ENCODE measurements around the gene GNB5. TPM values are rescaled to one million over a fixed set of nuclear protein-coding genes. Genes with fewer than 3 reads are reported as not detected.
A peak's percentile ranks its signal among the peaks of the same experiment; 100 is the strongest.

GNB5 gene
- total RNA-seq, 2 donors from 2014 or later = 6.0 to 7.9 TPM

DNA sequence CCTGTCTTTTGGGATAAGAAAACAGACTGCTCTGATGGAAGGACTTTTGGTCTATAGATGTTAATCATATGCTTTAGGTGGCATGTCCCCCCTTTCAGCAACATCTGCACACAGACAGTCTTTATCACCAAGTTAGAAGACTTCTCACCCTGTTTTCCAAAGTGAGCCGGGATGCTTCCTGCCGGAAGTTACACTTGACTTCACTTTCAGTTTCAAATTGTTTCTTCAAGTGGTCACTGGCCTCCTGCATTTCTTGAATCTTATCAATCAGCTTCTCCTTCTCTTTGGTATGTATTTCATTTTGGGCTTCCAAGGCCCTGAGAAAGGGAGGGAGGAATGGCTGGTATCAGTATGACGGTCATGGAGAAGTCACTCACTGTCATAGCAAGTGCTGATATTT, 27.2 kb upstream of the GNB5 start:
- no peaks in the 10 kb centered on the region for H3K4me1 ChIP-seq
- intact Hi-C loops (cut with DNase I) = no loop called here
- H3K27me3 ChIP-seq = no peaks in the 10 kb centered on the region
- no peak overlapping the region for H3K9ac ChIP-seq (ENCODE audit: low read depth in 2 of 2, low read length in 2 of 2)
- H3K4me3 ChIP-seq = no peak overlapping the region
- no peaks in the 10 kb centered on the region for H3K9me3 ChIP-seq
- no peaks in the 10 kb centered on the region for H3K36me3 ChIP-seq
- no peak for DNase-seq
- TF ChIP-seq, protein P1, sequence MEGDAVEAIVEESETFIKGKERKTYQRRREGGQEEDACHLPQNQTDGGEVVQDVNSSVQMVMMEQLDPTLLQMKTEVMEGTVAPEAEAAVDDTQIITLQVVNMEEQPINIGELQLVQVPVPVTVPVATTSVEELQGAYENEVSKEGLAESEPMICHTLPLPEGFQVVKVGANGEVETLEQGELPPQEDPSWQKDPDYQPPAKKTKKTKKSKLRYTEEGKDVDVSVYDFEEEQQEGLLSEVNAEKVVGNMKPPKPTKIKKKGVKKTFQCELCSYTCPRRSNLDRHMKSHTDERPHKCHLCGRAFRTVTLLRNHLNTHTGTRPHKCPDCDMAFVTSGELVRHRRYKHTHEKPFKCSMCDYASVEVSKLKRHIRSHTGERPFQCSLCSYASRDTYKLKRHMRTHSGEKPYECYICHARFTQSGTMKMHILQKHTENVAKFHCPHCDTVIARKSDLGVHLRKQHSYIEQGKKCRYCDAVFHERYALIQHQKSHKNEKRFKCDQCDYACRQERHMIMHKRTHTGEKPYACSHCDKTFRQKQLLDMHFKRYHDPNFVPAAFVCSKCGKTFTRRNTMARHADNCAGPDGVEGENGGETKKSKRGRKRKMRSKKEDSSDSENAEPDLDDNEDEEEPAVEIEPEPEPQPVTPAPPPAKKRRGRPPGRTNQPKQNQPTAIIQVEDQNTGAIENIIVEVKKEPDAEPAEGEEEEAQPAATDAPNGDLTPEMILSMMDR (IDR thresholded peaks at IDR 0.05) = no peak
- H3K27ac ChIP-seq = no peak overlapping the region

- Histone ChIP-seq H3K9ac (ENCODE audit: low read depth in 2 of 2, low read length in 2 of 2) (no peak overlapping the region), H3K4me1 (no peaks in the 10 kb centered on the region), H3K27me3 (no peaks in the 10 kb centered on the region), H3K36me3 (no peaks in the 10 kb centered on the region), H3K9me3 (no peaks in the 10 kb centered on the region), H3K27ac (no peak overlapping the region), H3K4me3 (no peak overlapping the region)
- TF ChIP-seq, protein P1 (IDR thresholded peaks at IDR 0.05) = no peak
- DNase-seq = peak; percentile 24
- intact Hi-C loops (cut with DNase I) = no loop called here
These were observed 26.0 kb upstream of the GNB5 start for GRCh38 chr15:52217186-52217585.

GRCh38 chr15:52214553-52214952, 23.4 kb upstream of the GNB5 start:
- H3K27ac ChIP-seq = no peak overlapping the region
- H3K4me3 ChIP-seq = no peak overlapping the region
- intact Hi-C loops (cut with DNase I) = no loop called here
- no peaks in the 10 kb centered on the region for H3K9me3 ChIP-seq
- H3K9ac ChIP-seq (ENCODE audit: low read depth in 2 of 2, low read length in 2 of 2) = no peak overlapping the region
- H3K36me3 ChIP-seq = no peaks in the 10 kb centered on the region
- no peaks in the 10 kb centered on the region for H3K4me1 ChIP-seq
- TF ChIP-seq, protein P1 (IDR thresholded peaks at IDR 0.05) = no peak
- no peaks in the 10 kb centered on the region for H3K27me3 ChIP-seq
- DNase-seq = no peak

DNA sequence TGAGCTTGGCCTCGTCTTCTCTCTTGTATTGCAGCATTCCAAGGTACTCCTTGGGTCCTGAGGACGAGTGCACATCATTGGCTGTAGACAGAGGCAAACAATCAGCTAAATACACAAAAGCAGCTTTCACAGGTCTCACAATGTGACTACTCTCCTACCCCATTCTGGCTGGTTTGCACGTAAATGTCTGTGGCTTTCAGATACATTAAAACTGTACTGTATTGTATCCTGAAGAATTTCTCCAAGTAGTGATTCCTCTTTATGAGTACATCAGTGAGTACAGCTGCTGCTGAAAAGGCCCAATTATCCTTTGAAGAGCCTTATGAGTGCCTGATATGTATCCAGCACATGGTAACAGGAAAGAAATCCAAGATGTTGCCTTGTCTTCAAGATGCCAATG, 22.0 kb upstream of the GNB5 start:
- Histone ChIP-seq H3K9ac (ENCODE audit: low read depth in 2 of 2, low read length in 2 of 2) (no peak overlapping the region), H3K27me3 (no peaks in the 10 kb centered on the region), H3K36me3 (no peaks in the 10 kb centered on the region), H3K4me1 (no peaks in the 10 kb centered on the region), H3K4me3 (no peak overlapping the region), H3K27ac (no peak overlapping the region), H3K9me3 (no peaks in the 10 kb centered on the region)
- intact Hi-C loops (cut with DNase I) = no loop called here
- no peak for DNase-seq
- TF ChIP-seq, protein P1 (IDR thresholded peaks at IDR 0.05) = no peak

DNA sequence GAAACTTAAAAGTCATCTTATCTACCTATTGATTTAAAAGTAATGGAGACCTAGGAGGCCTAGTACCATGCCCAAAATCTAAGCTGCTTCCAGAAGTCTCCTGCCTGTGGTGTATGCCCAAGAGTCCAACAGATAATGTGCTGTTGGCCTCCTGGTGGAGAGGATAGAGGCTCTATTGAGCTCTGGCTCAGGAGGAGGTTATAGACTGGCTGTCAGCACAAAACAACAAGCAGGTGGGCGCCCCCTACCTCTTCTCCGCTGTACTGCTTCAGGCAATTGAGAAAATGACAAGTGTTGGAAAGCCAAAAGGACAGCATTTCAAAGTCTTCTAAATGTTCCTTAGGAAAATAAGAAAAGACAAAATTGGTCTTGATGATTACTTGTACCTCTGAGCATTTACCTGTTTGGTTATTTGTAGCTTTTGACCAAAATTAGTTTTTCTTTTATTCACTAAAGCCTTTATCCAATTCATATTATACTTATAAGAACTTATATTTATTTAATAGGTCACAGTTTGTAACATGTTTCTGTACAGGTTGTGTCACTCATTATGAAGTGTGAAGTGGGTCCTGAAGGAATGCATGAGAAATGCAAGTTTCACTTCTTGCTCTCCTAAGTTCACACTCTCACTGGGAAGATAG, 17.2 kb upstream of the GNB5 start:
- H3K9ac ChIP-seq (ENCODE audit: low read depth in 2 of 2, low read length in 2 of 2) = no peak overlapping the region
- peaks cover 6% of the 10 kb centered on the region for H3K36me3 ChIP-seq
- H3K27ac ChIP-seq = no peak overlapping the region
- TF ChIP-seq, protein P1 (IDR thresholded peaks at IDR 0.05) = peak; percentile 61
- no peaks in the 10 kb centered on the region for H3K27me3 ChIP-seq
- H3K4me3 ChIP-seq = no peak overlapping the region
- H3K4me1 ChIP-seq = no peaks in the 10 kb centered on the region
- intact Hi-C loops (cut with DNase I) = no loop called here
- peak; percentile 63 for DNase-seq
- no peaks in the 10 kb centered on the region for H3K9me3 ChIP-seq

All from colonic mucosa (tissue), 4 donors.